Bronchial epithelial cell (primary cell): ENCODE results near the gene MYO1F. TPM values are rescaled to one million over a fixed set of nuclear protein-coding genes. Genes with fewer than 3 reads are reported as not detected.

Experiments
- DNase-seq: peaks from one replicate; pipeline ENCODE4 v3.0.0-alpha.2; 2010; ENCODE audit warnings: low read depth
- FAIRE-seq: peaks from 2 replicates; lab custom pipeline; 2011; peaks lifted over from hg19 to GRCh38; lab: Jason Lieb, UNC
- H3K27me3 ChIP-seq: 2 replicates; pipeline ENCODE4 v1.5.1; 2011; ENCODE audit warnings: low read length; ENCODE audit not compliant: control insufficient read depth, insufficient read depth
- H3K36me3 ChIP-seq: 2 replicates; pipeline ENCODE4 v1.5.1; 2011; ENCODE audit warnings: low read length; ENCODE audit not compliant: control insufficient read depth, insufficient read depth
- H3K4me3 ChIP-seq: 2 replicates; pipeline ENCODE4 v1.5.1; 2011; ENCODE audit warnings: mild to moderate bottlenecking, low read depth, low read length, control low read depth
- CTCF ChIP-seq: IDR thresholded peaks from 2 replicates; pipeline ENCODE4 v1.5.1; 2011; ENCODE audit warnings: mild to moderate bottlenecking, moderate library complexity, low read length, control low read depth, inconsistent platforms; ENCODE audit not compliant: insufficient read depth, severe bottlenecking
- total RNA-seq: library from RNA; depleted of rRNA; stranded (reverse); fragments of >200 nt; gene quantifications from 2 replicates; pipeline ENCODE4 v1.2.1, GENCODE V29; 2014

MYO1F gene
- total RNA-seq, 1 donor from 2014 or later = not detected

GRCh38 chr19:8552810-8553209, 24.4 kb downstream of the MYO1F start:
- no peaks in the 10 kb centered on the region for H3K27me3 ChIP-seq
- DNase-seq (no peak), FAIRE-seq (no peak)
- no peak for TF ChIP-seq CTCF
- no peak overlapping the region for H3K4me3 ChIP-seq
- H3K36me3 ChIP-seq = no peaks in the 10 kb centered on the region

GRCh38 chr19:8550070-8550469, 27.2 kb downstream of the MYO1F start:
- no peak overlapping the region for H3K4me3 ChIP-seq
- DNase-seq (no peak), FAIRE-seq (no peak)
- H3K27me3 ChIP-seq = no peaks in the 10 kb centered on the region
- no peak for TF ChIP-seq CTCF
- no peaks in the 10 kb centered on the region for H3K36me3 ChIP-seq

- Histone ChIP-seq H3K27me3 (no peaks in the 10 kb centered on the region), H3K36me3 (no peaks in the 10 kb centered on the region), H3K4me3 (no peak overlapping the region)
- DNase-seq (no peak), FAIRE-seq (no peak)
- TF ChIP-seq CTCF = no peak
Observed at GRCh38 chr19:8545743-8546142, 31.5 kb downstream of the MYO1F start.

GRCh38 chr19:8544168-8544567, 33.1 kb downstream of the MYO1F start:
- FAIRE-seq (no peak), DNase-seq (no peak)
- H3K36me3 ChIP-seq = no peaks in the 10 kb centered on the region
- no peak for TF ChIP-seq CTCF
- no peaks in the 10 kb centered on the region for H3K27me3 ChIP-seq
- H3K4me3 ChIP-seq = no peak overlapping the region

GRCh38 chr19:8539621-8540149, 37.6 kb downstream of the MYO1F start:
- no peaks in the 10 kb centered on the region for H3K36me3 ChIP-seq
- TF ChIP-seq CTCF = no peak
- H3K27me3 ChIP-seq = no peaks in the 10 kb centered on the region
- DNase-seq (no peak), FAIRE-seq (no peak)
- H3K4me3 ChIP-seq = no peak overlapping the region

GRCh38 chr19:8537099-8537498, 40.1 kb downstream of the MYO1F start:
- no peaks in the 10 kb centered on the region for H3K27me3 ChIP-seq
- DNase-seq (no peak), FAIRE-seq (no peak)
- H3K36me3 ChIP-seq = no peaks in the 10 kb centered on the region
- no peak overlapping the region for H3K4me3 ChIP-seq
- no peak for TF ChIP-seq CTCF
